T-cell (primary cell): ENCODE results near the gene RPL41. TPM values are rescaled to one million over a fixed set of nuclear protein-coding genes. Genes with fewer than 3 reads are reported as not detected.
"Not testable (repeated sequence)": the region's sequence is repeated elsewhere in the genome, so short reads cannot be mapped to it uniquely, and the experiment has no call there.

Experiments used
- ATAC-seq, 4 experiments: fragments of 200-7000 bp in 3 of 4; fragments of 150-1000 bp in 1 of 4; cut with Tn5 transposase; replicated peaks in 1 of 4; 1 replicate in 3 of 4; 2 replicates in 1 of 4; pipeline ENCODE4 v1.10.0; 2021; ENCODE audit warnings: moderate library complexity in 3 of 4, mild to moderate bottlenecking in 2 of 4, moderate number of reproducible peaks in 1 of 4
- CTCF ChIA-PET, 2 donors: fragments of 300-600 bp; sonication (Branson Sonifier 250); formaldehyde crosslinking; loops; one replicate each; lab custom pipeline; 2022; ENCODE audit warnings: antibody characterized with exemption in 2 of 2; lab: Charles Lee
- POLR2A ChIA-PET, 2 donors: fragments of 300-600 bp; sonication (Branson Sonifier 250); formaldehyde crosslinking; loops; one replicate each; lab custom pipeline; 2022; ENCODE audit warnings: antibody characterized with exemption in 2 of 2; lab: Charles Lee
- DNase-seq, 35 experiments: peaks; one replicate each; pipeline versions ENCODE4 v3.0.0 to v3.0.0-alpha.2; 2013 to 2023
- H3K27ac ChIP-seq: one replicate; pipeline ENCODE4 v1.5.1; 2013; ENCODE audit warnings: low read length
- H3K27me3 ChIP-seq, 2 experiments: replicated peaks in 1 of 2; 1 replicate in 1 of 2; 2 replicates in 1 of 2; pipeline versions ENCODE4 v1.6.1 to v1.7.0; 2013; ENCODE audit warnings: low read length in 1 of 2, mixed read lengths in 1 of 2; ENCODE audit not compliant: control insufficient read depth in 2 of 2, insufficient read depth in 2 of 2; ENCODE audit errors: extremely low read depth in 1 of 2
- H3K36me3 ChIP-seq, 2 donors: 1 replicate in 1 of 2; 2 replicates in 1 of 2; pipeline versions ENCODE4 v1.6.1 to v1.7.0; 2013; ENCODE audit warnings: low read length in 1 of 2; ENCODE audit not compliant: control insufficient read depth in 2 of 2, insufficient read depth in 1 of 2; ENCODE audit errors: extremely low read depth in 1 of 2
- H3K4me1 ChIP-seq, 2 experiments: 1 replicate in 1 of 2; 2 replicates in 1 of 2; pipeline versions ENCODE4 v1.6.1 to v1.7.0; 2013; ENCODE audit warnings: low read length in 2 of 2, mixed read lengths in 1 of 2; ENCODE audit not compliant: insufficient read depth in 2 of 2, control insufficient read depth in 1 of 2; ENCODE audit errors: extremely low read depth in 1 of 2
- H3K4me3 ChIP-seq, 2 donors: 1 replicate in 1 of 2; 2 replicates in 1 of 2; pipeline versions ENCODE4 v1.5.1 to v1.7.0; 2013; ENCODE audit warnings: mild to moderate bottlenecking in 2 of 2, low read length in 1 of 2, moderate library complexity in 1 of 2; ENCODE audit not compliant: control insufficient read depth in 1 of 2; ENCODE audit errors: extremely low read depth in 1 of 2
- H3K9me3 ChIP-seq: 2 replicates; pipeline ENCODE4 v1.7.0; 2013
- H3K27ac Mint-ChIP-seq, 2 donors: one replicate each; pipeline ENCODE4 v1.8.0; 2020 to 2021; ENCODE audit warnings: mild to moderate bottlenecking in 2 of 2, mixed read lengths in 2 of 2
- H3K27me3 Mint-ChIP-seq, 2 donors: one replicate each; pipeline ENCODE4 v1.8.0; 2021 to 2022; ENCODE audit warnings: mixed read lengths in 2 of 2
- H3K36me3 Mint-ChIP-seq: one replicate; pipeline ENCODE4 v1.8.0; 2021; ENCODE audit warnings: mixed read lengths
- H3K4me1 Mint-ChIP-seq, 3 donors: one replicate each; pipeline ENCODE4 v1.8.0; 2020 to 2022; ENCODE audit warnings: mixed read lengths in 3 of 3, mild to moderate bottlenecking in 1 of 3
- H3K4me3 Mint-ChIP-seq, 3 donors: one replicate each; pipeline ENCODE4 v1.8.0; 2020 to 2022; ENCODE audit warnings: mild to moderate bottlenecking in 3 of 3, mixed read lengths in 3 of 3, moderate library complexity in 3 of 3
- H3K9me3 Mint-ChIP-seq, 3 donors: one replicate each; pipeline ENCODE4 v1.8.0; 2020 to 2022; ENCODE audit warnings: mixed read lengths in 3 of 3
- WGBS: methylation state at CpG from one replicate; pipeline ENCODE4 v1.1.5; 2013; ENCODE audit warnings: missing lambda C conversion rate; ENCODE audit not compliant: insufficient coverage; 5-methylcytosine and 5-hydroxymethylcytosine counted together
- total RNA-seq, 35 experiments: library from RNA in 6 of 35; stranded (reverse) in 6 of 35; fragments of 120-200 nt in 1 of 35; gene quantifications; one replicate each; pipeline versions ENCODE4 v1.2.1 to v1.2.4 and lab custom pipeline; 2013 to 2026

Gene RPL41
- total RNA-seq, 5 donors from 2014 or later (not counting 1 experiment from before 2014, with no cell fraction given) = 4,612 to 5,648 (median 5,133) TPM

- ChIA-PET POLR2A (no interaction called here), CTCF (no interaction called here)
- Histone ChIP-seq H3K27me3 (no peaks in the 10 kb centered on the region), H3K4me1 (peaks cover 9 to 24% of the 10 kb centered on the region in 2 experiments), H3K27ac (no peak overlapping the region), H3K36me3 (peaks cover 0 to 50% of the 10 kb centered on the region in 2 donors), H3K4me3 (no peak overlapping the region), H3K9me3 (no peaks in the 10 kb centered on the region)
- peak overlapping the region in 1 of 3 donors; percentile 37 for H3K4me3 Mint-ChIP-seq
- peaks cover 24 to 32% (median 25%) of the 10 kb centered on the region in 3 donors for H3K4me1 Mint-ChIP-seq
- no CpG with 5 or more reads among the region's 1 CpG for WGBS
- H3K27ac Mint-ChIP-seq = peak overlapping the region in 1 of 2 donors; percentile 14
- H3K27me3 Mint-ChIP-seq = no peaks in the 10 kb centered on the region
- no peaks in the 10 kb centered on the region for H3K9me3 Mint-ChIP-seq
- ATAC-seq (no peak), DNase-seq (no peak)
- peaks cover 47% of the 10 kb centered on the region for H3K36me3 Mint-ChIP-seq
These were observed 2.3 kb upstream of the RPL41 start for GRCh38 chr12:56114084-56114483.

GRCh38 chr12:56115329-56115728 is 1.1 kb upstream of the RPL41 start:
- POLR2A ChIA-PET = interaction anchor here in 1 of 2 donors (0.6 kb wide), 1 partner anchor 512 kb away, joined by 6 read pairs; no protein-coding TSS in a partner anchor
- Mint-ChIP-seq H3K9me3 (no peaks in the 10 kb centered on the region), H3K4me1 (peaks cover 34 to 39% (median 35%) of the 10 kb centered on the region in 3 donors), H3K27ac (peak overlapping the region; percentile 97 to 98), H3K27me3 (no peaks in the 10 kb centered on the region), H3K4me3 (peak overlapping the region; percentile 94 to 99 (median 94)), H3K36me3 (peaks cover 38% of the 10 kb centered on the region)
- Histone ChIP-seq H3K9me3 (no peaks in the 10 kb centered on the region), H3K27ac (peak overlapping the region; percentile 92), H3K4me3 (peak overlapping the region in 1 of 2 donors; percentile 75), H3K4me1 (peaks cover 11 to 29% of the 10 kb centered on the region in 2 experiments), H3K36me3 (peaks cover 0 to 41% of the 10 kb centered on the region in 2 donors), H3K27me3 (no peaks in the 10 kb centered on the region)
- 72% methylated on average over 4 of the region's 10 CpGs for WGBS
- DNase-seq = no peak
- no peak for ATAC-seq
- CTCF ChIA-PET = no interaction called here

GRCh38 chr12:56117082-56117706 is 761 bp downstream of the RPL41 start:
- H3K4me3 ChIP-seq = peak overlapping the region; percentile 75 to 94
- ChIA-PET POLR2A (interaction anchor here (0.6 to 3.5 kb wide), 14 partner anchors 10 to 343 kb away, joined by 3 to 33 read pairs (median 5); partner anchors contain the start of genes ESYT1 (in 1 of the 2), MYL6 (in 1 of the 2), PA2G4 (in 1 of the 2) and RAB5B (in 1 of the 2)), CTCF (interaction anchor here (0.6 to 4.4 kb wide), 12 partner anchors 10 to 332 kb away, joined by 3 to 65 read pairs (median 6); partner anchors contain the start of genes CNPY2 (in 1 of the 2), ESYT1 (in 1 of the 2), MYL6B (in 1 of the 2) and PA2G4 (in 1 of the 2))
- H3K36me3 ChIP-seq = peaks cover 7 to 39% of the 10 kb centered on the region in 2 donors
- peak overlapping the region; percentile 94 to 99 (median 94) for H3K4me3 Mint-ChIP-seq
- not testable (repeated sequence) for ATAC-seq, H3K27me3 ChIP-seq, H3K27me3 Mint-ChIP-seq, DNase-seq, H3K9me3 ChIP-seq, H3K9me3 Mint-ChIP-seq
- 0% methylated on average over 4 of the region's 16 CpGs for WGBS
- peaks cover 34 to 39% (median 35%) of the 10 kb centered on the region in 3 donors for H3K4me1 Mint-ChIP-seq
- peak overlapping the region; percentile 97 to 98 for H3K27ac Mint-ChIP-seq
- peak overlapping the region; percentile 92 for H3K27ac ChIP-seq
- peaks cover 11 to 29% of the 10 kb centered on the region in 2 experiments for H3K4me1 ChIP-seq
- H3K36me3 Mint-ChIP-seq = peaks cover 29% of the 10 kb centered on the region

- Mint-ChIP-seq H3K36me3 (peaks cover 30% of the 10 kb centered on the region), H3K27ac (peak within 1 kb of the TSS; percentile 97 to 98), H3K27me3 (no peaks in the 10 kb centered on the region), H3K9me3 (no peaks in the 10 kb centered on the region), H3K4me3 (peak within 1 kb of the TSS; percentile 94 to 99 (median 94)), H3K4me1 (peaks cover 34 to 39% (median 37%) of the 10 kb centered on the region in 3 donors)
- peaks cover 11 to 29% of the 10 kb centered on the region in 2 experiments for H3K4me1 ChIP-seq
- DNase-seq (peak; percentile 87 to 99 (median 96)), ATAC-seq (peak; percentile 76 to 79 (median 76))
- no peaks in the 10 kb centered on the region for H3K27me3 ChIP-seq
- no peaks in the 10 kb centered on the region for H3K9me3 ChIP-seq
- H3K4me3 ChIP-seq = peak within 1 kb of the TSS; percentile 79 to 94
- ChIA-PET POLR2A (interaction anchor here (0.5 to 3.5 kb wide), 13 partner anchors 10 to 220 kb away, joined by 3 to 33 read pairs (median 6); partner anchors contain the start of genes ESYT1 (in 2 of the 2), IL23A (in 1 of the 2), RAB5B (in 1 of the 2) and RNF41 (in 1 of the 2)), CTCF (interaction anchor here (0.6 to 4.4 kb wide), 25 partner anchors 8 to 459 kb away, joined by 3 to 65 read pairs (median 4); partner anchors contain the start of genes SMARCC2 (in 2 of the 2), CNPY2 (in 1 of the 2), ESYT1 (in 1 of the 2) and MYL6B (in 1 of the 2))
- 1% methylated on average over 56 of the region's 61 CpGs for WGBS
- H3K36me3 ChIP-seq = peaks cover 7 to 31% of the 10 kb centered on the region in 2 donors
- peak within 1 kb of the TSS; percentile 92 for H3K27ac ChIP-seq
These were observed 1.6 kb downstream of the RPL41 start, which contains the start of gene ZC3H10 for GRCh38 chr12:56117778-56118687. Gene ZC3H10, plus strand, starts transcription at chr12:56118266. Its CDS starts 2,297 bp downstream, at chr12:56120563.

GRCh38 chr12:56118688-56119357 is 2.4 kb downstream of the RPL41 start:
- Histone ChIP-seq H3K4me1 (peaks cover 11 to 29% of the 10 kb centered on the region in 2 experiments), H3K27me3 (no peaks in the 10 kb centered on the region), H3K4me3 (peak overlapping the region; percentile 77 to 79), H3K27ac (peak overlapping the region; percentile 86), H3K36me3 (peaks cover 7 to 23% of the 10 kb centered on the region in 2 donors), H3K9me3 (no peaks in the 10 kb centered on the region)
- no peak for DNase-seq
- peaks cover 37 to 43% (median 40%) of the 10 kb centered on the region in 3 donors for H3K4me1 Mint-ChIP-seq
- POLR2A ChIA-PET = interaction anchor here (0.6 to 3.5 kb wide), 9 partner anchors 9 to 220 kb away, joined by 3 to 33 read pairs (median 7); partner anchors contain the start of genes ESYT1 (in 2 of the 2), CNPY2 (in 1 of the 2), IL23A (in 1 of the 2) and RNF41 (in 1 of the 2)
- WGBS = 8% methylated on average over 8 of the region's 13 CpGs
- no peaks in the 10 kb centered on the region for H3K27me3 Mint-ChIP-seq
- H3K4me3 Mint-ChIP-seq = peak overlapping the region; percentile 94 to 99 (median 94)
- no peak for ATAC-seq
- H3K9me3 Mint-ChIP-seq = no peaks in the 10 kb centered on the region
- peak overlapping the region; percentile 94 to 97 for H3K27ac Mint-ChIP-seq
- CTCF ChIA-PET = interaction anchor here (0.6 to 4.4 kb wide), 23 partner anchors 8 to 458 kb away, joined by 3 to 65 read pairs (median 4); partner anchors contain the start of genes SMARCC2 (in 2 of the 2), ANKRD52 (in 1 of the 2), CNPY2 (in 1 of the 2) and ESYT1 (in 1 of the 2)
- H3K36me3 Mint-ChIP-seq = peaks cover 24% of the 10 kb centered on the region
